Parathyroid adenoma (tissue), 2 donors: ENCODE measurements around the gene HMGN2.

Experiments used
- H2AFZ ChIP-seq: fragments of 300-600 bp; sonication (generic); one replicate; pipeline ENCODE4 v1.7.0; 2017; ENCODE audit warnings: antibody characterized with exemption, mild to moderate bottlenecking
- H3K27ac ChIP-seq: fragments of 300-600 bp; sonication (generic); one replicate; pipeline ENCODE4 v1.7.0; 2017
- H3K27me3 ChIP-seq: fragments of 300-600 bp; sonication (generic); one replicate; pipeline ENCODE4 v1.7.0; 2017; ENCODE audit warnings: low read length; ENCODE audit not compliant: control insufficient read depth, insufficient read depth
- H3K36me3 ChIP-seq: fragments of 300-600 bp; sonication (generic); one replicate; pipeline ENCODE4 v1.7.0; 2017; ENCODE audit warnings: low read length; ENCODE audit not compliant: control insufficient read depth, insufficient read depth
- H3K4me1 ChIP-seq: fragments of 300-600 bp; sonication (generic); one replicate; pipeline ENCODE4 v1.7.0; 2017; ENCODE audit warnings: control low read depth
- H3K4me2 ChIP-seq: fragments of 300-600 bp; sonication (generic); one replicate; pipeline ENCODE4 v1.7.0; 2017; ENCODE audit warnings: low read length
- H3K4me3 ChIP-seq: fragments of 300-600 bp; sonication (generic); one replicate; pipeline ENCODE4 v1.7.0; 2017; ENCODE audit warnings: low read depth, low read length
- H3K79me2 ChIP-seq: fragments of 300-600 bp; sonication (generic); one replicate; pipeline ENCODE4 v1.7.0; 2017; ENCODE audit warnings: control low read depth
- H3K9ac ChIP-seq: fragments of 300-600 bp; sonication (generic); one replicate; pipeline ENCODE4 v1.7.0; 2017; ENCODE audit warnings: mild to moderate bottlenecking
- H3K9me3 ChIP-seq: fragments of 300-600 bp; sonication (generic); one replicate; pipeline ENCODE4 v1.7.0; 2017; ENCODE audit warnings: low read length; ENCODE audit not compliant: control insufficient read depth
- CTCF ChIP-seq: fragments of 300-600 bp; sonication (generic); IDR thresholded peaks from one replicate; pipeline ENCODE4 v1.7.0; 2017; ENCODE audit warnings: antibody characterized with exemption, mild to moderate bottlenecking
- donor health status: primary hyperparathyroidism.

The HMGN2 gene

GRCh38 chr1:26522073-26522472 is 49.8 kb downstream of the HMGN2 start:
- Histone ChIP-seq H3K4me3 (no peak overlapping the region), H2AFZ (no peak overlapping the region), H3K9me3 (no peaks in the 10 kb centered on the region), H3K9ac (no peak overlapping the region), H3K4me1 (no peaks in the 10 kb centered on the region), H3K4me2 (no peak overlapping the region), H3K27ac (no peak overlapping the region), H3K79me2 (no peaks in the 10 kb centered on the region), H3K27me3 (no peaks in the 10 kb centered on the region), H3K36me3 (no peaks in the 10 kb centered on the region)
- no peak for TF ChIP-seq CTCF

GRCh38 chr1:26524181-26524580 is 51.9 kb downstream of the HMGN2 start:
- no peak overlapping the region for H3K4me3 ChIP-seq
- no peaks in the 10 kb centered on the region for H3K9me3 ChIP-seq
- TF ChIP-seq CTCF = no peak
- no peak overlapping the region for H2AFZ ChIP-seq
- no peak overlapping the region for H3K4me2 ChIP-seq
- no peaks in the 10 kb centered on the region for H3K36me3 ChIP-seq
- H3K27ac ChIP-seq = no peak overlapping the region
- H3K27me3 ChIP-seq = no peaks in the 10 kb centered on the region
- no peaks in the 10 kb centered on the region for H3K4me1 ChIP-seq
- no peak overlapping the region for H3K9ac ChIP-seq
- no peaks in the 10 kb centered on the region for H3K79me2 ChIP-seq
